ENCODE results near the gene DLX1.
A peak's percentile ranks its signal among the peaks of the same experiment; 100 is the strongest.
"Not testable (repeated sequence)": the region's sequence is repeated elsewhere in the genome, so short reads cannot be mapped to it uniquely, and the experiment has no call there.

Gene DLX1

DNA sequence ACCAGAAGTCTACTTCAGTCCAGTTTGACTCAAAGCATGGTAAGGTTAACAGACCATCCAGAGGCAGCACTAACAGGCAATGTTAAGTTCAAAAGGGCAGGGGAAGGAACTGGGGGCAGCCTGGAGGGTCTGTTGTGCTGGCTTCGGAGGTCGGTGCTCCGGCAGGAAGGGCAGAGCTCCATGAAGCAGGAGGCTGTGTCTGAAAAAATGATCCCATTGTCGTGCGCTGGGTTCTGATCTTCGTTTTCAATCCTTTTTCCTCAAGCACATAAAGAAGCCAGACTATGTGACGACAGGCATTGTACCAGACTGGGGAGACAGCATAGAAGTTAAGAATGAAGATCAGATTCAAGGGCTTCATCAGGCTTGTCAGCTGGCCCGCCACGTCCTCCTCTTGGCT lies 21.9 kb upstream of the DLX1 start:
- H3K36me3 ChIP-seq (ENCODE audit: low read depth): 0 out of 2 replicates have a peak, but pooled peaks cover 3% of the 10 kb centered on the region
- DNase-seq (ENCODE audit: low spot score) (no peak), ATAC-seq (ENCODE audit: low read depth) (no peak)
- no peaks in the 10 kb centered on the region for H3K4me1 ChIP-seq (ENCODE audit: insufficient read depth, poor library complexity, severe bottlenecking)
- H3K27me3 ChIP-seq (ENCODE audit: insufficient read depth, poor library complexity, severe bottlenecking): no peaks in the 10 kb centered on the region
- H3K27ac ChIP-seq (ENCODE audit: poor library complexity, severe bottlenecking): no peak overlapping the region
- no peak overlapping the region for H3K4me3 ChIP-seq (ENCODE audit: severe bottlenecking)
- TF ChIP-seq CTCF (IDR thresholded peaks at IDR 0.05; ENCODE audit: poor library complexity, severe bottlenecking): no peak
- H3K9me3 ChIP-seq (ENCODE audit: severe bottlenecking): no peaks in the 10 kb centered on the region

- ATAC-seq (ENCODE audit: low read depth) (peak; percentile 46; the same call in 2 of the 3 replicates), DNase-seq (ENCODE audit: low spot score) (no peak)
- no peak overlapping the region for H3K27ac ChIP-seq (ENCODE audit: poor library complexity, severe bottlenecking)
- no peaks in the 10 kb centered on the region for H3K27me3 ChIP-seq (ENCODE audit: insufficient read depth, poor library complexity, severe bottlenecking)
- H3K9me3 ChIP-seq (ENCODE audit: severe bottlenecking): no peaks in the 10 kb centered on the region
- TF ChIP-seq CTCF (IDR thresholded peaks at IDR 0.05; ENCODE audit: poor library complexity, severe bottlenecking): no peak
- no peak overlapping the region for H3K4me3 ChIP-seq (ENCODE audit: severe bottlenecking)
- no peaks in the 10 kb centered on the region for H3K4me1 ChIP-seq (ENCODE audit: insufficient read depth, poor library complexity, severe bottlenecking)
- 0 out of 2 replicates have a peak, but pooled peaks cover 3% of the 10 kb centered on the region for H3K36me3 ChIP-seq (ENCODE audit: low read depth)
These were observed 20.2 kb upstream of the DLX1 start for GRCh38 chr2:172065111-172065510.

DNA sequence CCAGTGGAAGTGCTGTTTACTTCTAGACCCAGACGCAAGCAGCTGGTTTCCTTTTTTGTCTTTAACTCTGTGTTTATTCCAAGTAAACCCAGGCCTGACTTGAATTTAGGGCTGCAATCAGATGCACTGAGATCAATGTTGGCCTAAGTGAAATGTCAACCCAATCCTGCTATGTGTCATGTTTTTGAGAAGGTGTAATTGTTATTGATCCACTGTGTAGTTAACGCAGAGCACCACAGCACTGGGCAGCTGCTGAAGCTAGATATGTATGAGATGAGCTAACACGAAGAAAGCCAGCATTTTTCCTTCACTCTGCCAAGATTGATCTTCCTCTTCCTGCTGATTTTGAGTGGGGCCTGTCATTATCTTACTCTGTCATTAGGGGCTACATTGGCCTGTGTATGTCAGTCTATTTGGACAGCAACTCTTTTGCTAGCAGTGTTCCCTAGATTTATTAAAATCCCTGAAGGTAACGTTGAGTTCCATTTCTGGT lies 18.9 kb upstream of the DLX1 start:
- Histone ChIP-seq H3K4me1 (ENCODE audit: insufficient read depth, poor library complexity, severe bottlenecking) (no peaks in the 10 kb centered on the region), H3K27me3 (ENCODE audit: insufficient read depth, poor library complexity, severe bottlenecking) (no peaks in the 10 kb centered on the region), H3K27ac (ENCODE audit: poor library complexity, severe bottlenecking) (no peak overlapping the region), H3K4me3 (ENCODE audit: severe bottlenecking) (no peak overlapping the region), H3K36me3 (ENCODE audit: low read depth) (0 out of 2 replicates have a peak, but pooled peaks cover 3% of the 10 kb centered on the region), H3K9me3 (ENCODE audit: severe bottlenecking) (no peaks in the 10 kb centered on the region)
- ATAC-seq (ENCODE audit: low read depth) (no peak), DNase-seq (ENCODE audit: low spot score) (no peak)
- no peak for TF ChIP-seq CTCF (IDR thresholded peaks at IDR 0.05; ENCODE audit: poor library complexity, severe bottlenecking)

DNA sequence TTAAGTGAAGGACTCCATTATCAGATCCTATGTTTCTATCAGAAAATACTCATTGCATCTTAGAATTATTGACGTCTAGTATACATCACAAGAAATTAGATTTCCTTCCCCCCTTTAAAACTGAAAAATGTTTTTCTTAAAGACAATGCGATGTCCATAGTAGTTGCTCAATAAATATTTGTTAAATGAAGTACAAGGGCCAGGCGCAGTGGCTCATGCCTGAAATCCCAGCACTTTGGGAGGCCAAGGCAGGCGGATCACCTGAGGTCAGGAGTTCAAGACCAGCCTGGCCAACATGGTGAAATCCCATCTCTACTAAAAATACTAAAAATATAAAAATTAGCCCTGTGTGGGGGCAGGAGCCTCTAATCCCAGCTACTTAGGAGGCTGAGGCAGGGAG lies 17.4 kb upstream of the DLX1 start:
- H3K27ac ChIP-seq (ENCODE audit: poor library complexity, severe bottlenecking); H3K9me3 ChIP-seq (ENCODE audit: severe bottlenecking); H3K4me1 ChIP-seq (ENCODE audit: insufficient read depth, poor library complexity, severe bottlenecking); H3K36me3 ChIP-seq (ENCODE audit: low read depth); H3K4me3 ChIP-seq (ENCODE audit: severe bottlenecking); H3K27me3 ChIP-seq (ENCODE audit: insufficient read depth, poor library complexity, severe bottlenecking); DNase-seq (ENCODE audit: low spot score); ATAC-seq (ENCODE audit: low read depth): not testable (repeated sequence)

- H3K27ac ChIP-seq (ENCODE audit: poor library complexity, severe bottlenecking): no peak overlapping the region
- ATAC-seq (ENCODE audit: low read depth) (no peak), DNase-seq (ENCODE audit: low spot score) (no peak)
These were observed 14.4 kb upstream of the DLX1 start for GRCh38 chr2:172070936-172071335.

More at GRCh38 chr2:172070936-172071335, 14.4 kb upstream of the DLX1 start:
- no peak for TF ChIP-seq CTCF (IDR thresholded peaks at IDR 0.05; ENCODE audit: poor library complexity, severe bottlenecking)
- no peaks in the 10 kb centered on the region for H3K27me3 ChIP-seq (ENCODE audit: insufficient read depth, poor library complexity, severe bottlenecking)
- H3K36me3 ChIP-seq (ENCODE audit: low read depth): no peaks in the 10 kb centered on the region; the same call in 1 of the 2 replicates
- no peaks in the 10 kb centered on the region for H3K4me1 ChIP-seq (ENCODE audit: insufficient read depth, poor library complexity, severe bottlenecking)
- H3K9me3 ChIP-seq (ENCODE audit: severe bottlenecking): no peaks in the 10 kb centered on the region
- H3K4me3 ChIP-seq (ENCODE audit: severe bottlenecking): no peak overlapping the region

Data from RWPE2 (cell line).